Astrocyte (in vitro differentiated cells and primary cell): Measurements from ENCODE around the gene ESPL1. TPM values are rescaled to one million over a fixed set of nuclear protein-coding genes. Genes with fewer than 3 reads are reported as not detected.
A peak's percentile ranks its signal among the peaks of the same experiment; 100 is the strongest.

Source experiments
- DNase-seq: peaks from one replicate; pipeline ENCODE4 v3.0.0-alpha.2; 2010; ENCODE audit warnings: low read depth
- FAIRE-seq: peaks from 2 replicates; lab custom pipeline; 2011; peaks lifted over from hg19 to GRCh38; lab: Jason Lieb, UNC
- H2AFZ ChIP-seq: 2 replicates; pipeline ENCODE4 v1.6.0; 2012; ENCODE audit warnings: low read depth, low read length, inconsistent platforms
- H3K27ac ChIP-seq: 2 replicates; pipeline ENCODE4 v1.5.1; 2011; ENCODE audit warnings: low read depth, low read length, inconsistent platforms
- H3K27me3 ChIP-seq: 2 replicates; pipeline ENCODE4 v1.6.0; 2011; ENCODE audit warnings: low read length, inconsistent platforms; ENCODE audit not compliant: insufficient read depth
- H3K36me3 ChIP-seq: 2 replicates; pipeline ENCODE4 v1.5.1; 2011; ENCODE audit warnings: low read length, inconsistent platforms; ENCODE audit not compliant: insufficient read depth
- H3K4me1 ChIP-seq: 2 replicates; pipeline ENCODE4 v1.5.1; 2011; ENCODE audit warnings: low read length, inconsistent platforms; ENCODE audit not compliant: insufficient read depth
- H3K4me2 ChIP-seq: 2 replicates; pipeline ENCODE4 v1.6.0; 2012; ENCODE audit warnings: low read length, inconsistent platforms
- H3K4me3 ChIP-seq: 2 replicates; pipeline ENCODE4 v1.5.1; 2011; ENCODE audit warnings: low read depth, mild to moderate bottlenecking, low read length, inconsistent platforms; ENCODE audit not compliant: insufficient read depth
- H3K79me2 ChIP-seq: 2 replicates; pipeline ENCODE4 v1.6.0; 2012; ENCODE audit warnings: mild to moderate bottlenecking, low read length, inconsistent platforms; ENCODE audit not compliant: insufficient read depth
- H3K9ac ChIP-seq: 2 replicates; pipeline ENCODE4 v1.6.0; 2012; ENCODE audit warnings: mild to moderate bottlenecking, low read length, inconsistent platforms
- H3K9me3 ChIP-seq: 2 replicates; pipeline ENCODE4 v1.5.1; 2012; ENCODE audit warnings: low read depth, mild to moderate bottlenecking, low read length, inconsistent platforms; ENCODE audit not compliant: insufficient read depth
- H4K20me1 ChIP-seq: 2 replicates; pipeline ENCODE4 v1.6.0; 2012; ENCODE audit warnings: low read length, inconsistent platforms; ENCODE audit not compliant: insufficient read depth
- H3K27ac Mint-ChIP-seq: one replicate; pipeline ENCODE4 v1.8.0; 2021; ENCODE audit warnings: mild to moderate bottlenecking, mixed read lengths; ENCODE audit not compliant: unreplicated experiment
- H3K27me3 Mint-ChIP-seq: one replicate; pipeline ENCODE4 v1.8.0; 2021; ENCODE audit warnings: low read depth, mixed read lengths; ENCODE audit not compliant: unreplicated experiment
- H3K36me3 Mint-ChIP-seq: one replicate; pipeline ENCODE4 v1.8.0; 2021; ENCODE audit warnings: low read depth, mixed read lengths; ENCODE audit not compliant: unreplicated experiment
- H3K4me1 Mint-ChIP-seq: one replicate; pipeline ENCODE4 v1.8.0; 2021; ENCODE audit warnings: low read depth, mixed read lengths; ENCODE audit not compliant: unreplicated experiment
- H3K4me3 Mint-ChIP-seq: one replicate; pipeline ENCODE4 v1.8.0; 2021; ENCODE audit warnings: mild to moderate bottlenecking, moderate library complexity, mixed read lengths; ENCODE audit not compliant: unreplicated experiment
- H3K9me3 Mint-ChIP-seq: one replicate; pipeline ENCODE4 v1.8.0; 2021; ENCODE audit warnings: mild to moderate bottlenecking, mixed read lengths; ENCODE audit not compliant: unreplicated experiment
- EZH2 ChIP-seq: IDR thresholded peaks from 2 replicates; pipeline ENCODE4 v1.6.1; 2012; ENCODE audit warnings: mild to moderate bottlenecking, low read length, inconsistent platforms; ENCODE audit not compliant: insufficient read depth
- total RNA-seq: library from RNA; stranded (reverse); gene quantifications from 2 replicates; pipeline ENCODE4 v1.2.1, GENCODE V29; 2021
- TF ChIP-seq, protein P1 (sequence below): IDR thresholded peaks from 2 replicates; pipeline ENCODE4 v1.5.1; 2011; ENCODE audit warnings: low read depth, mild to moderate bottlenecking, inconsistent platforms, low read length, moderate library complexity; ENCODE audit not compliant: insufficient read depth

The ESPL1 gene
- total RNA-seq, 1 donor from 2014 or later: 2.0 TPM

DNA sequence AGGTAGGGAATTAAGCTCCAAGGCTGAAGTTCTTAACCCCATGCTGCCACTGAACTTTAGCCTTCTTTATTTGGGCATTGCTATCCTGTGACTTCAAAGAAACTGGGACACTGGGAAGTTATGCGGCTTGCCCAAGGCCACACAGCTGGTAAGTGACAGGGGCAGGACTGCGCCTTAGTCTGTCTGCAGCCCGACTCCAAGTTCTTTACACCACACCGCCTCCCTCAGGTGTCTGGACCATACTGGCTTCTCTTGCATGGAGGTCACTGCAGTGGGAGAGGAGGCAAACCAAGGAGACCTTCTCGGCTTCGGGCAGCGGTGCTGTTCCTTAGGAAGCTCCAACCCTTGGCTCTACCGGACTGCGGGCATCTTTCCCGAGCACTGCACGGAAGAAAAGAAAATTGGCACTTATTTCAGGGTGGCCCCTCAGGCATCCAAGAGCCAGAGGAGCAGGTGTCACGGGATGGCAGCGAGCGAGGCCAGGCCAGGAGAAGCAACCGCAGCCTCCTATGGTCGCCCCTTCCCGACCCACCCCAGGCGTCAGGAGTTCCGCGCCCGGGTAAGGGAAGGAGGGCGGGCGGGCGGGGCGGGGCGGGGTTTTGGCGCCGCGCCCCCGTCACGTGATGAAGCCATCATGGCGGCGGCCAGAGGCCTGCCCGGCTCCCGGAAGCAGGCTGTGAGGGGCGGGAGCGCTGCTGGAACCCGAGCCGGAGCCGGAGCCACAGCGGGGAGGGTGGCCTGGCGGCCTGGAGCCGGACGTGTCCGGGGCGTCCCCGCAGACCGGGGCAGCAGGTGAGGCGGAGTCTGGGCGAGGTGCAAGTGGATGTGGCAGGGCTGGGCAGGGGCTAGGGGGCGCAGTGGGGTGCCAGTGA, 16.4 kb upstream of the ESPL1 start:
- peak overlapping the region; percentile 97 for H3K4me3 Mint-ChIP-seq
- peak overlapping the region; percentile 87 for H3K4me3 ChIP-seq
- DNase-seq (peak; percentile 44), FAIRE-seq (no peak)
- peaks cover 11% of the 10 kb centered on the region for H3K4me1 ChIP-seq
- peak overlapping the region; percentile 48 for H3K27ac Mint-ChIP-seq
- peak overlapping the region; percentile 99 for H2AFZ ChIP-seq
- H3K9me3 Mint-ChIP-seq: no peaks in the 10 kb centered on the region
- no peak for TF ChIP-seq EZH2
- TF ChIP-seq, protein P1, sequence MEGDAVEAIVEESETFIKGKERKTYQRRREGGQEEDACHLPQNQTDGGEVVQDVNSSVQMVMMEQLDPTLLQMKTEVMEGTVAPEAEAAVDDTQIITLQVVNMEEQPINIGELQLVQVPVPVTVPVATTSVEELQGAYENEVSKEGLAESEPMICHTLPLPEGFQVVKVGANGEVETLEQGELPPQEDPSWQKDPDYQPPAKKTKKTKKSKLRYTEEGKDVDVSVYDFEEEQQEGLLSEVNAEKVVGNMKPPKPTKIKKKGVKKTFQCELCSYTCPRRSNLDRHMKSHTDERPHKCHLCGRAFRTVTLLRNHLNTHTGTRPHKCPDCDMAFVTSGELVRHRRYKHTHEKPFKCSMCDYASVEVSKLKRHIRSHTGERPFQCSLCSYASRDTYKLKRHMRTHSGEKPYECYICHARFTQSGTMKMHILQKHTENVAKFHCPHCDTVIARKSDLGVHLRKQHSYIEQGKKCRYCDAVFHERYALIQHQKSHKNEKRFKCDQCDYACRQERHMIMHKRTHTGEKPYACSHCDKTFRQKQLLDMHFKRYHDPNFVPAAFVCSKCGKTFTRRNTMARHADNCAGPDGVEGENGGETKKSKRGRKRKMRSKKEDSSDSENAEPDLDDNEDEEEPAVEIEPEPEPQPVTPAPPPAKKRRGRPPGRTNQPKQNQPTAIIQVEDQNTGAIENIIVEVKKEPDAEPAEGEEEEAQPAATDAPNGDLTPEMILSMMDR: peak; percentile 7
- H3K27me3 Mint-ChIP-seq: no peaks in the 10 kb centered on the region
- H3K79me2 ChIP-seq: peaks cover 28% of the 10 kb centered on the region
- no peaks in the 10 kb centered on the region for H3K27me3 ChIP-seq
- H4K20me1 ChIP-seq: no peaks in the 10 kb centered on the region
- peak overlapping the region; percentile 74 for H3K27ac ChIP-seq
- H3K36me3 ChIP-seq: peaks cover 3% of the 10 kb centered on the region
- H3K9ac ChIP-seq: peak overlapping the region; percentile 90
- peaks cover 10% of the 10 kb centered on the region for H3K4me1 Mint-ChIP-seq
- peaks cover 5% of the 10 kb centered on the region for H3K36me3 Mint-ChIP-seq
- H3K9me3 ChIP-seq: no peaks in the 10 kb centered on the region
- peak overlapping the region; percentile 99 for H3K4me2 ChIP-seq

DNA sequence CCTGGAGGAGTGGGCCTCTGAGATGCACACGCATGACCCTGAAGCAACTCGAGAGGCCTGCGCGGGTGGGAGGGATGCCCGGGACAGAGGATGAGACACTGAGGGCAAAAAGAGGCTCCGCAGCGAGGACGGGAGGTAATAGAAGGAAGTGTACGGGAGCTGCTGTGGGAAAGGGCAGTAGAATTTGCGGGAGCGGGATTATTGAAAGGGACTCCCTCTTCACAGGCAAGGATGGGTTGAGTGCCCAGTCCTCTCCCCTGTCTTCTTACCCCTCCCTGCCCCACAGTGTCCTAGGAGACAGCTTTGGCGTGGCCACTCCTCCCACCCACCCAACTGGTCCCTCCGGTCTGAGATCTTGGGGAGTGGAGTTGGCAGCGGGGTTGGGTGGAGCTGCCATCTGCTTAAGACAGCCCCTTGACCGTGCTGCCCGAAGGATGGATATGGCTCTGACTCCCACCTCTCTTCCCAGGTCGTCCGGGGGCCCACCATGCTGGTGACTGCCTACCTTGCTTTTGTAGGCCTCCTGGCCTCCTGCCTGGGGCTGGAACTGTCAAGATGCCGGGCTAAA, 15.7 kb upstream of the ESPL1 start:
- H4K20me1 ChIP-seq: no peaks in the 10 kb centered on the region
- Mint-ChIP-seq H3K4me1 (peaks cover 10% of the 10 kb centered on the region), H3K36me3 (peaks cover 5% of the 10 kb centered on the region), H3K9me3 (no peaks in the 10 kb centered on the region), H3K27me3 (no peaks in the 10 kb centered on the region), H3K4me3 (peak overlapping the region; percentile 97), H3K27ac (peak overlapping the region; percentile 83)
- peak overlapping the region; percentile 99 for H3K4me2 ChIP-seq
- H2AFZ ChIP-seq: peak overlapping the region; percentile 90
- peaks cover 3% of the 10 kb centered on the region for H3K36me3 ChIP-seq
- FAIRE-seq (no peak), DNase-seq (no peak)
- no peaks in the 10 kb centered on the region for H3K9me3 ChIP-seq
- no peak for TF ChIP-seq EZH2
- TF ChIP-seq, protein P1: no peak
- H3K4me1 ChIP-seq: peaks cover 11% of the 10 kb centered on the region
- H3K4me3 ChIP-seq: peak overlapping the region; percentile 87
- H3K27me3 ChIP-seq: no peaks in the 10 kb centered on the region
- H3K79me2 ChIP-seq: peaks cover 28% of the 10 kb centered on the region
- H3K9ac ChIP-seq: peak overlapping the region; percentile 90
- peak overlapping the region; percentile 74 for H3K27ac ChIP-seq
